GM10266 (cell line): ENCODE measurements around the gene KLHL29.

Experiments
- DNase-seq: peaks from one replicate; pipeline ENCODE4 v3.0.0; 2012; ENCODE audit errors: extremely low spot score
- CTCF ChIP-seq: IDR thresholded peaks from 2 replicates; pipeline ENCODE4 v1.5.1; 2012; ENCODE audit warnings: mild to moderate bottlenecking, low read depth; ENCODE audit not compliant: control insufficient read depth, insufficient read depth; ENCODE audit errors: missing control alignments

KLHL29 gene

GRCh38 chr2:23518481-23519333 lies 133.7 kb downstream of the KLHL29 start:
- DNase-seq: no peak
- TF ChIP-seq CTCF: no peak

DNA sequence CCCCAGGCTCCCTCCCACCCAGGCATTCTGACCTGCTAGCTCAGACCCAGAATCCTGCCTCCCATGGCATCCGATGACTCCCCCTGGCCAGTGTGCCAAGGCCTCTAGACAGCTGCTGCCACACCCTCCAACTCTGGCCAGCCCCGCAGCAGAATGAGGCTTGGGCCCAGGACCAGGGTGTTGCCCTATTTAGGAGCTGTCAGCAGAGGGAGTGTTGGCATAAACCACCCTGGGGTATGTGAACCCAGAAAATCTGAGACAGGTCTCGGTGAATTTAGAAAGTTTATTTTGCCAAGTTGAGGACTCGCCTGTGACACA lies 134.3 kb downstream of the KLHL29 start:
- no peak for TF ChIP-seq CTCF
- DNase-seq: no peak

GRCh38 chr2:23520256-23520655 lies 135.3 kb downstream of the KLHL29 start:
- DNase-seq: no peak
- TF ChIP-seq CTCF: no peak

GRCh38 chr2:23521060-23521459 lies 136.1 kb downstream of the KLHL29 start:
- DNase-seq: no peak
- TF ChIP-seq CTCF: no peak

GRCh38 chr2:23522726-23523372 lies 137.9 kb downstream of the KLHL29 start:
- DNase-seq: no peak
- no peak for TF ChIP-seq CTCF

DNA sequence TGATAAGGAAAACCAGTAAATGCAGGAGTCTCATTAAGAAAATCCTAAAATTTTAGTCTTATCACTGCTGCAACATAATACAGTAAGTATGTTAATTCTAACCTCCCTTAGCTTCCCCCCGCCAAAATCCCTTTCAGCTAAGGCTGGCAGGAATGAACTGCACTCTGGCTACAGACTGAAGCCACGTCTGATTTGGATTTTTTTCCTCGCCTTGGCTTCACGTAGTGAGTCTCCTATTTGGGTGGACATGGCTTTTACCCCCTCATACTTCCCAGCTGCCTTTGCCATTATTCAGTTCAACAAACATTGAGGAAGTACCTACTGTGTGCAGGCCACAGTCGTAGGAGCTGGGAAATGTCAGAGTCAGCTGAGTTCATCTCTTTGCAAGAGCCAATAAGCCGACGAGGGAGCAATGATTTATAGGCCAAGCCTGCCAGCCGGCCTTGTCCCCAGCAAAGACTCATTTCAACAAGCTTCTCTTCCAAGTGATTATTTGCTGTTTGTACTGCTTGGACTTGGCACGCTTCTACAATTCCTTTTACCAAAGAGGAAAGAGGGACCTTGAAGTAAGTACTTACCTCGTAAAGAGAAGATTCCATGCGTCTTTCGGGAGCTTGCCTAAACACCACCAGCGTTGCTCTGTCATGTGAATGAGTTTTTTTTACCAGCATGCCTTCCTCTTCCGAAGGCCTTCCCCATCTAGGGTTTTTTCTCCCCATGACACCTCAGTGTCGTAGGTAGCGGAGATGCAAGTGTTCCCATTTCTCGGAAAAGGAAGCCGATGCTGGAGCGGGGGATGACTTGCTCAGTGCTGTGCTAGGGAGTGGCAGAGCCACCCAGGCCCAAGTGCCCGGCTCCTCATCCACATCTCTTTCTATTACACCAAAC lies 138.6 kb downstream of the KLHL29 start:
- no peak for DNase-seq
- no peak for TF ChIP-seq CTCF
